HG03520 (cell line): ENCODE measurements around the gene ADAMTS18.

Source experiments
- ATAC-seq: cut with Tn5 transposase; IDR thresholded peaks from one replicate; pipeline ENCODE4 v1.9.1; 2021; ENCODE audit warnings: mild to moderate bottlenecking, moderate library complexity; ENCODE audit not compliant: unreplicated experiment

ADAMTS18 gene

DNA sequence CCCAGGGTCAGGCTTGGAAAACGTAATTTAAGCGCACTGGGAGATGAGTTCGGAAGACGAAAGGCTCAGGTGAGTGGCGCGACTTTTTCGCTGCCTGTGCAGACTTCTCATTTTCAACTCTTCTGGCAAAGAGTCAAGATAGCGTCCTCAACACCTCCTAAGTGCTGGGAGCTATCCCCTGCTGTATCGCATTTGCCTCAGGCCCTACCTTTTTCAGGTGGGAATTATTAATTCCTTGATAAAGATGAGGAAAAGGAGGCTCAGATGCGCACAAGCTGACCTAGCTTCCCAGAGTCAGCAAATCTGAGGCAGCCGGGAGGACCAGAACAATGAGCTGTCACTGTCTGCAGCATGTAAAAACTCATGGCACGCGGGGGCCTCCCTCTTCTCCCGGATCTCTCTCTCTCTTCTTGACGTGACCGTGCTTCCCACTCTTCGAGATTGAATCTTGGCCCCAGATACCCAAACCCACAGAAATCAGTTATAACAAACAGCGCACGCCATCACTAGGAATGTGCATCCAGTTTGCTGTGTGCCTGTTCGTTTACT, 512 bp upstream of the ADAMTS18 start:
- ATAC-seq = no peak

DNA sequence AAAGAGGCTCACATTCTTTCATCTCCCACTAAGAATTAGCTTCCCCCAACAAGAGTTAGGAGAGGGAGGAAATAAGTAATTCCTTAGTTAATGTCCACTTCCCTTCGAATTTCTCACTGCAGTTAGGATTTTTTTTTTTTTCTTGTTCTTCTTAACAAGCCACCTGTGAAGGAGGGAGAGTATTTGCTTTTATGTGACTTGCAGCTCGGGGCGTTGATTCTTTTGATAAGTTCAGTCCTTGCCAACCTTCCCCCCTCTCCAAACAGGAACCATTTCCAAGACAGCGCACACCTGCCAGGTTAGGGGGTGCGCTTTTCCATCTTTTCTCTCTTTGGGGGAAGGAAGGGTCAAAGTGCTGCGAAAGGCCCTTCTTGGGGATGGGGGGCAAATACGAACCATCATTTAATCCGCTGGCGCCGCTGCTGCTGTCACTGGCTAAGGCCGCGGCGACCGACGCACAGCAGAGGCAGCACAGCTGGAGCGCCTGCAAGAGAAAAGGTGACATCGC, 758 bp downstream of the ADAMTS18 start:
- ATAC-seq = no peak

DNA sequence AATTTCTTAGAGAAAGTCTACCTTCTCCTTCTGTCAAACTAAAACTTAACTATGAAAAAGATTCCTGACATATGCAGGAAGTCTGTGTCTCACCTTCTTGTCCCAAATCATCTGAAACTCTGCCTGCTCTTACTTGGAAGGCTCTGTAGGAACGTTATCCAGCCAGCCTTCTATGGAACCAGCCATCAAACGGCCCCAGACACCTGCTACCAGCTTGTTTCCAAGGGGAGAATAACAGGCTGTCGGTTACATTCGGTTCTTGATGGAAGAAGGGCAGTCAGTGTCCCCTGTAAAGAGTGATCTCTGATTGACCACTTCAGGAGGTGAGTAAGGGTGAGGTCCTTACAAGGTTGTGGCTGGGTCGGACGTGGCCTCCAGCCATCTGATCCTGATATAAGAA, 1.7 kb downstream of the ADAMTS18 start:
- no peak for ATAC-seq

DNA sequence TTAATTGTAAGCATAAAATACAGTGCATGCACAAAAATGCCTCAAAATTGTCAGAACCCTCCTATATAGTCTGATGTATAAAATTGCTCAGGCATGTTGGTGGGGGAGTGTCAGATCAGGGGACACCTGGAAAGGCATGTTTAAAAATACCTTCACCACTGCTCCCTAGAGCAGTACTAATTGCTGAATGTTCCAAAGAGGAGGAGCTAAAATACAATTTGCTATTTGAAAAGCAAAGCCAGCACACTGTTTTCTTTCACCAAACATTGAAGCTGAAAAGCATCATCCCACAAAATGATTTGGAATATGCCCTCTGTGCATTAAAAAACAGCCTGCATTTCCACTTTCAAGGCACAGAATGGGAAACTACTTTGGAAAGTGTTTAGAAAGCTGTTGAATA, 2.6 kb downstream of the ADAMTS18 start:
- no peak for ATAC-seq

DNA sequence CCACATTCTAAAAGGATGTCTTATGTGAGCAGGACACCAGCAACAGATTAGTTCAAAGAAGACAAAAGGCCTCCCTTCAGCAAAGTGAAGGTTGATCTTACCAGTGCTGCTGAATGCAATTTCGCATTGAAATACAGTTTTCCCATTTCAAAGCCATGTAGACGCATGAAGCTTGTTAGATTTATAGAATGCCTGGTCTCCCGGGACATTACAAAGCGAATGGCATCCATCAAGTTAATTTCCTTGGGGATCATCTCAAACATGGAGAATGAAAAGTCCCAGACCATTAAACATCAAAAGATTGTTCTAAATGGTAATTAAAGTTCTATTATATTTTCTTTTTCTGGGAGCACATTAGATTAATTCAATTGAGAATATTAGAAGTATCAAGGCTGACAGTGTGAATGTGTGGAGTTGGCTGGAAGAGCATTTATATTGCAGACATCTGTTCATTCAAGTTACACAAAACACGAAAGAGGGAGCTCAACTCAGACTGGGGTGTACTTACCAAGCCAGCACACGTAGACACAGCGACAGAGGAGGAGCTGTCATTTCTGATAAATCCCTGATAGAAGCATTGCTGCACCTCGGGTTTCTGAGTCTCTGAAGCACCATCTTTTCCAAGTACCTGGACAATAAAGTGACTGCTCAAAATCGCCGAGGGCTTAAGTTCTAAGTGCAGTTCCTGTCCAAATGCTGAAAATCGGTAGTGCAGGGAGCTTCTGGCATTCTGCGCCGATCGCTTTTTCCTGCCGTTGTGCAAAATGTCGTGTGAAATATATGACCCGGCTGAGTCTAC, 3.8 kb downstream of the ADAMTS18 start:
- no peak for ATAC-seq

DNA sequence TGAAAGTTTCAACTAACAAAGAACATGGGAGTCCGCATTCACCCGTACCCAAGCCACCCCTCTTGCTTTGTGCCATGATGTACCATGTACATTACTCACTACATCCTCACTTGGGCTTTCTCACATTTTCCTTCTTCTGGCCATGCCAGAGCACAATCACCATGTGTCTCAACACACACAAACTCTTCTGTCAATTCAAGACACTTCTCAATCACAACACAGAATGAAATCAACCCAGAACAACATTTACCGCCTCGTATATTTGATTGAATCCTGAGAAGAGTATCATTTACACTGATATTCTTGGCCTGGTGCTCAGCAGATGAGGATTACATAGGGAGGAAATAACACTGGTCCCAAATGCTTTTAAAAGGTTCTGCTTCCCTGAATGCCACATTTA, 4.5 kb downstream of the ADAMTS18 start:
- no peak for ATAC-seq

DNA sequence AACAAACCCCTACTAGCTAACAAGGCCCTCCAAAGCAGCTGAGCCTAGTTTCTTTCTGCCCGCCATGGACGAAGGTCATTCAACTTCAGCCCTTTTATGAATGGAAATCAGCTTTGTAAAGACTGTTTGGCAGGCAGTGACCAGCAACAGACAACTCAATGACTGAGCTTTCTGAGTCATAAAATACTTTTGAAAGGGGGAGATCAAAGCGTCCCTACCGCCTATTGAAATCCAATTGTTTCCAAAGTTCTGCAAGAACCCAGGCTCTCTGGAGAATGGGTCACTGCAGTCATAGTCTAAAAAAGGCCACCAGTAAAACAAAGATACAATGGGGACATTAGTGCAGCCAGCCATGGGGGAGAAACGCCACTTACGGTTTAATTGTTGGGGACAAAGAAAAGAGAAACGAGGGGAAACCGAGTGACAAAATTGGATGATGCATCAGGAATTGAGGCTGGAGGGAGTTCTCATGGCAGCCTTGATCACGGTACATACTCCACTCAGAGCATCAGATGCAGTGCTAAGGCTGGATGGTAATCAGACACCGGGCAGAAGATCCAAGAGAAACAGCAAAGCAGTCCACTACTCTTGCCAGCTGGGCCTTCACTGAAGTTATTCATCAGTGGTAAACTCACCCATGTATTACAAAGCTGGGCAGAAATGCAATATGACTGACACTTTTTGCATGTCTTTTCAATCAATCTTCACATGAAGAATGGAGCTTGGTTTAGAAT, 9.8 kb downstream of the ADAMTS18 start:
- no peak for ATAC-seq

DNA sequence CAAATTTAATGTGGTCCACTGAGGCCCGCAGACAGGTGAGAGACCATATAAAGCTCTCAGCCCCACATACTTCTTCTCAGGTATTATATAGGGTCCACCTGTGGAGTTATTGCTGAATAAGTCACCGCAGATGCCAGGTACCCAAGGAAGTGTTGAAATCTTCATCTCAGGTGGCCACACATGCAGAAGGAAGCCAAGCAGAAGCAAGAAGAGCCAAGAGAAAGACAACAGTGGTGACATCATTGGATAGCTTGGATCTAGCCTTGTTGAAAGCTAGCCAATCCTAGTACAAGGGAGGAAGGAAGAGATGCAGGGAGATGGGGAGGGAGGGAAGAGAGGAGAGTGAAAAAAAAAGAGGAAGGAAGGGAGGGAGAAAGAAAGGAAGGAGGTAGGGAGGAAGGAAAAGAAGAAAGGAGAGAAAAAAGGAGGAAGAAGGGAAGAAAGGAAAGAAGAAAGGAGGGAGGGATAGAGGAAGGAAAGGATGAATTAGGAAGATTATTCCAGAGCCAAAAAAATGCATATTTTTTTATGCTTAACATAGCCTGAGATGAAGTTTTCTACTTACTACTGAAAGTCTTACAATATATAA, 12.5 kb downstream of the ADAMTS18 start:
- no peak for ATAC-seq

DNA sequence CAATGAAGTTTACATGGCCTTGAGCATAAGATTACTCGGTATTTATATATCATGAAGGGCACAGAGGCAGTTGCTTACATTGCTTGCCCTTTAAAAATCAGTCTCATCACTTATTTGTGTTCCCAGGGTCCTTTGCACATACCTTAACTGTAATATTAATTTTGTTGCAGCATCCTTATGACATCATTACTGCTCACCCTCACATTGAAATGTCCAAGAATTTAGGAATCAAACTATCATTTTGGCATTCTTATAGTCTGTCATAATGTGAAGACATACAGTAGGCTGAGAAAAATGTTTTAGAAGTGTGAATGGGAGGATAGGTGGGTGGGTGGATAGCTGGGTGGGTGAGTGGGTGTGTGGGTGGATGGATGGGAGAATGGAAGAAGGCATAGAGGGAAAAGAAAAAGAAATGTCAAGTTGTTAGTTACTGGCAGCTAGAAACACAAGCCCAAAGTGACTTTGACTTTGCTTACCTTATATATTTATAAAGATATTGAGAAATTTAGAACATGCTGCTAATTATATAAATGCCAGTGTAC, 17.8 kb downstream of the ADAMTS18 start:
- no peak for ATAC-seq

DNA sequence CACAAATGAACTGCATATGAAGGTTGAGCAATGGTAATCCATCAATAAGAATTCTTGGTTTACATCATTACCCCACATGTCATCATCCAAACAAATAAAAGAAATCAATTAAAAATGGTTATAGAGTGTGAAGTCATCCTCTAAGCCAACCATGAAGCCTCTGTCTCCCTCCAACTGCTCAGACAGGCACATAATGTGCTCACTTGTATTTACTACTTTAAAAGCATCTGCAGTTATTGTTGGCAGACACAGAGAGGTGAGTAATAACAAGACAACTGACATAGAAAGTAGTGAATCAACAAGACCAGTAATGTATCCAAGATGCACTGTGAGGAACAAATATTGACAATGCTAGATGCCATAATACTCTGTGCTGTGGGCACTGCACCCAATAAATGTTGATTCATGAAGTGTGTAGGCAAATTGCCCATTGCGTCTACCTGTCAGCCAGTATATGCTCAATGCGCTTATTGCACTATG, 20.0 kb downstream of the ADAMTS18 start:
- ATAC-seq = no peak

DNA sequence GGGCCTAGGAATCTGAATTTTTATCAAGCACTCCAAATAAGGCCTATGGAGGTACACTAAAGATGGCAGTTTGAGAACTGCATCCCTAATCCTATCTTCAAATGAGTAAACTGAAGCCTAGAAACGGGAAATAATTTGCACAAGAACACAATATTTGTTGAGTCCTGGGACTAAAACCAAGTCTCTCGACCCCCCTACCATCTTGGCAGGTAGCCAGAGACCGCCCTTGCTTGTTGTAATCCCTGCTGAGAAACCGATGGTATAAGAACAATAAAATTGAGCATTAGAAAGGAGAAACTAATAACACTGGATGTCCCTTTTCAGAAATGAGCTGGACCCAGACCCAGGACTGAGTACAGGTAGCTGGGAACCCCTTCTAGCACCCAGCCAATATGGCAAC, 24.4 kb downstream of the ADAMTS18 start:
- ATAC-seq = no peak

DNA sequence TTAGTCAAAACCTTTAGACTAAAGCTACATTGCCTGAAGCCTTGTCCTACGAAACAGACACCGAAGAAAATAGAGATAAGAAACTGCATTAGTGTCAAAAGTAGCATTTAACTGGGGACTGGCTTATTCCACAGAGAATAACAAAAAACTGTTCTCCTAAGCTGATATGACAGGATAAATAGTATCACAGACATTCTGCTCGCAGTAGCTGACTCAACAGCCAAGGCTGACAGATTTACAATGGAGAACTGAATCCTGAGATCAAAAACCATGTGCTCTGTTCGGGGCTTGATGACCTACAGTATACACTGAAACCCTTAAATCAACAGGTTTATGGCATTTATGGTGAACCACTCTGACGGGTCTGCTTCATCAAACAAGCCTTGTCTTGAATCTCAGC, 25.5 kb downstream of the ADAMTS18 start:
- no peak for ATAC-seq

DNA sequence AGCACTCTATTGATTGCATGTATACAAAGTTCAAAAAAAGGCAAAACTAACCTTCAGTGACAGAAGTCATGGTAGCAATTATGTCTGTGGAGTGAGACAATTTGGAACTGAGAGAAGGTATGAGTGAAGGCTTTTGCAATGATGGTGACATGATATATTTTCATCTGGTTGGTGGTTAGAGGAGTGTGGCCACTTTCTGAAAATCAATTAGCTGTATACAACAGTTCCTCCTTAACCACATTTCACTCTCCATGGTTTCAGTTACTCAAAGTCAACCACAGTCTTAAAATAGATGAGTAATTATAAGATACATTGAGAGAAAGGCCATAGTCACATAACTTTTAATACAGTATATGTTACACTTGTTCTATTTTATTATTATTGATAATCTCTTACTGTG, 26.2 kb downstream of the ADAMTS18 start:
- peak; percentile 81 for ATAC-seq

DNA sequence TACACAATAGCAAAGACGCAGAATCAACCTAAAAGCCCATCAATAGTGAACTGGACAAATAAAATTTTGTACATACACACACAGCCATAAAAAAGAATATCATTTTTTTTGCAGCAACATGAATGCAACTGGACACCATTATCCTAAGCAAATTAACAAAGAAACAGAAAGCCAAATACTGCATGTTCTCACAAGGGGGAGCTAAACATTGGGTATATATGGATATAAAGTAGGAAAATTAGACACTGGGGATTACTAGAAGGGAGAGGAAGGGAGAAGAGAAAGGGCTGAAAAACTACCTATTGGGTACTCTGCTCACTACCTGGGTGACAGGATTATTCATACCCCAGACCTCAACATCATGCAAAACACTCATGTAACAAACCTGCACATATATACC, 28.2 kb downstream of the ADAMTS18 start:
- ATAC-seq = no peak

DNA sequence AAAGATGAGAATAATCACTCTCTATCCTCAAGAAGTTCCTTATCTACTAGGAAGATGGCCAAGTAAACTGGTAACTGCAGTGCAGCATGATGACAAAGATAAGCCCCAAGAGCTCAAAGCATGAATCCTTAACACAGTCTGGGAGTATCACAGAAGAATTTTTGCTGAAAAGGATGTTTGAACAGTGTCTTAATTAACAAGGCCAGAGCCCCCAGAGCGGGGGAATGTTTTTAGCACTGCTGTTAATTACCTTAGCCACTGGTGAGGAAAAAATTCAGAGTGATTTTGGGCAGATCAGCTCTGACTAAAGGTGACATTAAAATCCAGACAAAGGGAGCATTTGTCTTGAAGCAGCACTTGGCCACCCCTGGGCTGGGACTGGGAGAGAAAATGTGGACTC, 30.1 kb downstream of the ADAMTS18 start:
- no peak for ATAC-seq

DNA sequence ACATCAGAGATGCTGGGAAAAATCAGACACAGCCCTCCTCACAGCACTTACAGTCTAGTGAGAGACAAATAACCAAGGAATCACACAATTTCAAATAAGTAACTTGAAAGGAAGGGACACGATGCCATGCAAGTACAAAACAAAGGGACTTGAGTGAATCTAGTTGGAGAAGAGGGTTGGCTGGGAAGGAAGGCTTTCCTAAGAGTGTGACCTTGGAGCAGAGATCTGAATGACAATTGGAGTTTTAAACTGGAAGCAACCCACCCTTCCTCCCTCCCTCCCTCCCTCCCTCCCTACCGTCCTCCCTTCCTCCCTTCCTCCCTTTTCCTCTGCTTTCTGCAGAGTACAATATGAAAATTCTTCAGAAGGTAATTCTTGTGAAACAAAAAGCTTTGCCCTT, 31.1 kb downstream of the ADAMTS18 start:
- ATAC-seq = no peak

DNA sequence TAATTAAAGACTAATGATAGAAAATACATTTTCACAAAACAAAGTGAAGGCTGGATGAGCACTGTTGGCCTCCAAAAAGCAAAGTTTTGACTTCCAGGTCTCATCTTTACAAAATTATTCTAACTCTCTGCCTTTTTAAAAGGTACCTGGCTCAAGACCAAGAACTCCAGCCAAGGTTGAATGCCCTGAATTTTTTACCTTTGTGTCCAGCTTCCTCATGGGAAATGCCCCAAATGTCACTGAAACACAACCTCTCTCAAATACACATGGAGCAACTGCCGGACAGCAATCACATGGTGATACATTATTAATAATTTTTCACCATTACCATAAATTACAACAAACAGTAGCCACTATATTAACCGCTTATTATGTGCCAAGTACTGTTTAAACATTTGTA, 32.2 kb downstream of the ADAMTS18 start:
- ATAC-seq = no peak

DNA sequence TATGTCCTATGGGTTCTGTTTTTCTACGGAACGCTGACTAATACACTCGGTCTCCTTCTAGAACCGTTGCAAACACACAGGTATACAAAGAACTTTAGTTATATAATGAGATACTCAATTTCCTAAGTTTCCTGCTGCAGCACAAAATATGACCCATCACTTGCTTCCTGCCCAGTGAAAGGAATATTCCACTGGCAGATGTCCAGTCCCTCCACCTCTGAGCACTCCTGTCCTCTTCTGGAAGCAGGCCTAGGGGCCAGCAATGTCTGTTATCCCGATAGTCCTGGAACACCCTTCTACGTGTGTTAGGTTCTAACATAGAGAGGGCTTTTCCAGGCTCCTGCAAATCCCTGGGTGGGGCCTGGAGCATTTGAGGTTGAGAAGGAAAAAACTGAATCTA, 32.7 kb downstream of the ADAMTS18 start:
- ATAC-seq = no peak

DNA sequence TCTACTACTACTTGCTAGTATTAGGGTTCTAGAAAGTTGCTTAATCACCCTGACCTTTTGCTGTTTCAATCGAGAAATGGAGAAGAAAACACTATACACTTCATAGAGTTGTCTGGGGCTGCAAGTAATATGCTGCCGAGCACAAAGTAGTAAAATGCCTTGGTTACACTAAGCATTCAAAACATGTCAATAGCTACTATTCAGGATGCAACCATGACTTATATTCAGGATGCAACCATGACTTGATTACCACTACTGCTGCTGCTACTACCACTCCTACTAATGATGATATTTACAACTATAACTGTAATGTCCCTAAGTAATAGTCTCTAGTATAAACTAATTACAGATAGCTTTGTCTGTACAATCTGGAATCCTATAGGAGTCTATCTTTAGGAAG, 35.3 kb downstream of the ADAMTS18 start:
- ATAC-seq = no peak

DNA sequence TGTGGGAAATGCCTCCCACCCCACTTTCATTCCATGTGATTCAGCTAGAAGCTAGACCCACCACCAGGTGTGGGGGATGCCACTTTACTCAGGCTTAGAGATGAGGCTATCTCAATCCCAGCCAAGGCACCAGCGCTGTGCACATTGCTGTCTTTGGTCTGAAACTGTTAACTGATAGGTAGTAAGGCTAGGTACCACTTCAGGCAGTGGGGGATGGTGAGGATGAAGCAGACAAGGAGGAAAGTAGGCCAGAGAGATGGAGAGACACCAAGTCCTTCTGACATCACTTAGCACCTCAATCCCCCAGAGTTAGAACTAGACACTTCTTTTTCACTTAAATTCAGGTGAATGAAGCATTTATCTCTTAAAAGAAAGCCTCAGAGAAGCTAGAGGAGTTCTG, 35.8 kb downstream of the ADAMTS18 start:
- no peak for ATAC-seq

DNA sequence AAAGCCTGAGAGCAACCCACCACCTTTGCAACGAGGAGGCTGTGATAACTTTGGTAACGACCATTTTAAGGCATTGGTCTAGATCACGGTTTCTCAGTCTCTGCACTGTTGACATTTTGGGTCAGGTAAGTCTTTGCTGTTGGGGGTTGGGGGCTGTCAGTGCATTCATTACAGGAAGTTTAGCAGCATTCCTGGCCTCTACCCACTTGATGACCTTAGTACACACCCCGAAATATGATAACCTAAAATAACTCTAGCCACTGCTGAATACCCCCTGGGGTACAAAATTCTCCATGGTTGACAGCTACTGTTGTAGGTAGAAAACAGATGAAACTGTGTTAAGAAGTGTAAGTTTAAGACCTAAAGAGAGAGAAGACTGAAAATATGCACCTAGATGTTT, 36.3 kb downstream of the ADAMTS18 start:
- ATAC-seq = no peak
